HEK293T (cell line): ENCODE results near the gene NAT8L.

ENCODE experiments used
- CTBP1 ChIP-seq: fragments of 450-650 bp; IDR thresholded peaks from 2 replicates; pipeline ENCODE4 v1.6.1; 2016; ENCODE audit warnings: borderline replicate concordance
- FOXM1 ChIP-seq: fragments of 450-650 bp; IDR thresholded peaks from 2 replicates; pipeline ENCODE4 v1.6.1; 2017; ENCODE audit warnings: mild to moderate bottlenecking, borderline replicate concordance
- SP1 ChIP-seq: fragments of 450-650 bp; IDR thresholded peaks from 2 replicates; pipeline ENCODE4 v1.6.1; 2017
- SUZ12 ChIP-seq: fragments of 450-650 bp; IDR thresholded peaks from 2 replicates; pipeline ENCODE4 v1.6.1; 2016; ENCODE audit warnings: mild to moderate bottlenecking

GRCh38 chr4:2082118-2082517, 23.0 kb downstream of the NAT8L start:
- TF ChIP-seq SUZ12 (no peak), FOXM1 (no peak), CTBP1 (no peak), SP1 (no peak)
